Endodermal cell (in vitro differentiated cells): ENCODE measurements around the gene WSCD2. TPM values are rescaled to one million over a fixed set of nuclear protein-coding genes. Genes with fewer than 3 reads are reported as not detected.

Experiments
- DNase-seq: peaks from one replicate; pipeline ENCODE4 v3.0.0-alpha.2; 2017
- H3K27ac ChIP-seq: 2 replicates; pipeline ENCODE4 v1.5.1; 2013; ENCODE audit warnings: mild to moderate bottlenecking, low read depth, low read length, moderate library complexity
- H3K27me3 ChIP-seq: 2 replicates; pipeline ENCODE4 v1.6.1; 2013; ENCODE audit warnings: mild to moderate bottlenecking, low read length, moderate library complexity; ENCODE audit not compliant: insufficient read depth, control insufficient read depth, poor library complexity, severe bottlenecking
- H3K36me3 ChIP-seq: 2 replicates; pipeline ENCODE4 v1.7.0; 2013; ENCODE audit warnings: mild to moderate bottlenecking, low read length, moderate library complexity; ENCODE audit not compliant: control insufficient read depth, insufficient read depth
- H3K4me1 ChIP-seq: one replicate; pipeline ENCODE4 v1.7.0; 2013; ENCODE audit warnings: low read length; ENCODE audit not compliant: control insufficient read depth, insufficient read depth
- H3K4me3 ChIP-seq: 2 replicates; pipeline ENCODE4 v1.5.1; 2013; ENCODE audit warnings: mild to moderate bottlenecking, low read length, moderate library complexity
- H3K9ac ChIP-seq: 2 replicates; pipeline ENCODE4 v1.6.1; 2013; ENCODE audit warnings: mild to moderate bottlenecking, low read length, moderate library complexity; ENCODE audit not compliant: poor library complexity, severe bottlenecking; ENCODE audit errors: extremely low read depth
- H3K9me3 ChIP-seq: 2 replicates; pipeline ENCODE4 v1.6.1; 2013; ENCODE audit warnings: mild to moderate bottlenecking, low read length, moderate library complexity; ENCODE audit not compliant: control insufficient read depth
- H3K27ac Mint-ChIP-seq: 2 replicates; pipeline ENCODE4 v1.8.0; 2020; ENCODE audit warnings: mixed read lengths
- H3K27me3 Mint-ChIP-seq: 2 replicates; pipeline ENCODE4 v1.8.0; 2021; ENCODE audit warnings: mild to moderate bottlenecking, mixed read lengths; ENCODE audit not compliant: insufficient read depth
- H3K36me3 Mint-ChIP-seq: 2 replicates; pipeline ENCODE4 v1.8.0; 2020; ENCODE audit warnings: low read depth, mixed read lengths
- H3K4me1 Mint-ChIP-seq: 2 replicates; pipeline ENCODE4 v1.8.0; 2020; ENCODE audit warnings: mixed read lengths
- H3K4me3 Mint-ChIP-seq: 2 replicates; pipeline ENCODE4 v1.8.0; 2020; ENCODE audit warnings: mild to moderate bottlenecking, moderate library complexity, mixed read lengths
- H3K9me3 Mint-ChIP-seq: 2 replicates; pipeline ENCODE4 v1.8.0; 2020; ENCODE audit warnings: mild to moderate bottlenecking, mixed read lengths
- CTCF ChIP-seq: fragments of 200-600 bp; sonication (generic); conservative IDR thresholded peaks from 2 replicates; pipeline ENCODE4 v1.5.0; 2021; ENCODE audit warnings: antibody characterized with exemption, mild to moderate bottlenecking
- WGBS, 2 experiments: methylation state at CpG; one replicate each; pipeline versions ENCODE4 v1.1.5 to v1.1.7; 2013; ENCODE audit warnings: missing lambda C conversion rate in 2 of 2, mixed read lengths in 1 of 2; ENCODE audit not compliant: insufficient coverage in 1 of 2, insufficient read length in 1 of 2; 5-methylcytosine and 5-hydroxymethylcytosine counted together
- total RNA-seq, 2 donors: library from RNA; stranded (reverse); fragmentation: NEBNext Ultra II Directional in 1 of 2; extraction: Animal tissue kit (Norgen Biotek cat#: 25700) in 1 of 2; gene quantifications; 2 replicates in 1 of 2; 3 replicates in 1 of 2; pipeline ENCODE4 v1.2.1, GENCODE V29; 2021

Gene WSCD2
- total RNA-seq, 2 donors from 2014 or later, result 0.80 to 1.3 TPM

DNA sequence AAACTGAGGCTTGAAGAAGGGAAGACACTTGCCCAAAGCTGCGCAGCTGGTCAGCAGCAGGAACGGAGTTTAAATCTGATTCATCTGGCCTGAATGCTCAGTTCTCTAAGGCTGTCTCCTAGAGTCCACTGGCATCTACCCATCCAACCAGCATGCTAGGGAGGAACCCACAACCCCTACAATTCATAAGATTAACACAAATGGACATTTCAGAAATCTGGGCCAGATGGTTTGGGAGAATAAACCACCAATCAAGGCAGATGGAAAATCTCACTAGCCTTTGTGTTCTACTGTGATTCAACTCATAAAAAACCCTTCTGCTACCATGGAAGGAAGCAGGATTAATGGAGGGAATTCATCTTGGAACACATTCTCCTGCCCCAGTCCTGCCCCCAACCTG is 67.8 kb downstream of the WSCD2 start:
- no peak for DNase-seq
- no peak overlapping the region for H3K4me3 Mint-ChIP-seq
- Histone ChIP-seq H3K36me3 (no peaks in the 10 kb centered on the region), H3K27me3 (peaks cover 14% of the 10 kb centered on the region), H3K4me1 (no peaks in the 10 kb centered on the region), H3K4me3 (no peak overlapping the region), H3K9me3 (no peaks in the 10 kb centered on the region), H3K9ac (no peak overlapping the region), H3K27ac (no peak overlapping the region)
- 97% methylated on average over 2 of the region's 2 CpGs; no CpG with 5 or more reads in 1 of the 2 experiments for WGBS, 2 experiments
- H3K27ac Mint-ChIP-seq, result no peak overlapping the region
- peaks cover 4% of the 10 kb centered on the region for H3K4me1 Mint-ChIP-seq
- no peak for TF ChIP-seq CTCF
- no peaks in the 10 kb centered on the region for H3K36me3 Mint-ChIP-seq
- peaks cover 24% of the 10 kb centered on the region for H3K27me3 Mint-ChIP-seq
- no peaks in the 10 kb centered on the region for H3K9me3 Mint-ChIP-seq

GRCh38 chr12:108198043-108198442 is 69.0 kb downstream of the WSCD2 start:
- TF ChIP-seq CTCF, result no peak
- Mint-ChIP-seq H3K27me3 (peaks cover 13% of the 10 kb centered on the region), H3K36me3 (no peaks in the 10 kb centered on the region), H3K27ac (no peak overlapping the region), H3K4me3 (no peak overlapping the region), H3K9me3 (no peaks in the 10 kb centered on the region), H3K4me1 (peaks cover 10% of the 10 kb centered on the region)
- Histone ChIP-seq H3K27ac (no peak overlapping the region), H3K27me3 (peaks cover 3% of the 10 kb centered on the region), H3K36me3 (no peaks in the 10 kb centered on the region), H3K4me3 (no peak overlapping the region), H3K9ac (no peak overlapping the region), H3K9me3 (peaks cover under 1% of the 10 kb centered on the region), H3K4me1 (no peaks in the 10 kb centered on the region)
- WGBS, 2 experiments, result 60 to 75% methylated on average over 1 to 4 of the region's 4 CpGs
- DNase-seq, result peak; percentile 87

DNA sequence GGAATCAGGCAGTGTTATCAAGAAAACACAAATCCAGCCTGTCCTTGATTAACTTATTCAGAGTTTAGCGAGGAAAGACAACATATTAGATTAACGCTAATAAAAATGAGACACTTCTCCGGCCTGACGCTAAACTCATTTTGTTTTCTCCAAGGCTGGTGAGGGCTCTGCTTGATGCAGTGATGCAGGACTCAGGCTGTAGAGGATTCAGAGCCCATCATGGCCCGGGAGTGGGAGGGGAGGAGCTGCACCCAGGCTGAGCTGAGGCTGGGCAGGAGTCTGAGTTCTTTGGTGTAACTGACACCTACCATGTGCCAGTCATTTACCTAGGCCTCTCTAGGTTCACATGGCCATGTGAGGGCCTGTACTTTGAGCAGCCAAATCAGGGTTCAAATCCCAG is 70.0 kb downstream of the WSCD2 start:
- peaks cover 8% of the 10 kb centered on the region for H3K9me3 Mint-ChIP-seq
- Histone ChIP-seq H3K9ac (no peak overlapping the region), H3K4me3 (no peak overlapping the region), H3K4me1 (no peaks in the 10 kb centered on the region), H3K9me3 (peaks cover 11% of the 10 kb centered on the region), H3K27me3 (no peaks in the 10 kb centered on the region), H3K36me3 (no peaks in the 10 kb centered on the region), H3K27ac (no peak overlapping the region)
- no peak for TF ChIP-seq CTCF
- 92 to 96% methylated on average over 5 of the region's 5 CpGs for WGBS, 2 experiments
- DNase-seq, result no peak
- H3K36me3 Mint-ChIP-seq, result no peaks in the 10 kb centered on the region
- no peak overlapping the region for H3K27ac Mint-ChIP-seq
- no peak overlapping the region for H3K4me3 Mint-ChIP-seq
- H3K27me3 Mint-ChIP-seq, result peaks cover 5% of the 10 kb centered on the region
- H3K4me1 Mint-ChIP-seq, result peaks cover 10% of the 10 kb centered on the region
